HepG2 (cell line): ENCODE measurements around the gene GNG7. TPM values are rescaled to one million over a fixed set of nuclear protein-coding genes. Genes with fewer than 3 reads are reported as not detected.

ENCODE experiments used
- GLI4 ChIP-seq: sonication (generic); formaldehyde crosslinking; IDR thresholded peaks from 2 replicates; pipeline ENCODE4 v1.5.1; 2020; ENCODE audit warnings: missing genetic modification reagents, mild to moderate bottlenecking, moderate library complexity, borderline replicate concordance
- HDAC2 ChIP-seq: sonication (generic); formaldehyde crosslinking; IDR thresholded peaks from 2 replicates; pipeline ENCODE4 v1.4.0; 2020; ENCODE audit warnings: missing genetic modification reagents
- KIAA2018 ChIP-seq: sonication (generic); formaldehyde crosslinking; IDR thresholded peaks from 2 replicates; pipeline ENCODE4 v1.5.0; 2020; ENCODE audit warnings: mild to moderate bottlenecking, missing genetic modification reagents, borderline replicate concordance
- MEIS1 ChIP-seq: sonication (generic); formaldehyde crosslinking; IDR thresholded peaks from 2 replicates; pipeline ENCODE4 v1.9.0; 2021; ENCODE audit warnings: mild to moderate bottlenecking, missing genetic modification reagents, moderate library complexity, borderline replicate concordance
- MIER2 ChIP-seq: IDR thresholded peaks from 2 replicates; pipeline ENCODE4 v1.6.1; 2016; ENCODE audit warnings: missing biosample characterization, missing genetic modification reagents
- NFE2 ChIP-seq: sonication (generic); formaldehyde crosslinking; IDR thresholded peaks from 2 replicates; pipeline ENCODE4 v1.4.0; 2020; ENCODE audit warnings: missing genetic modification reagents
- PLRG1 ChIP-seq: fragments of 450-650 bp; conservative IDR thresholded peaks from 2 replicates; pipeline ENCODE4 v1.6.1; 2016
- THAP9 ChIP-seq: sonication (generic); formaldehyde crosslinking; IDR thresholded peaks from 2 replicates; pipeline ENCODE4; 2020; ENCODE audit warnings: missing genetic modification reagents, mild to moderate bottlenecking, borderline replicate concordance
- TP53 ChIP-seq: sonication (generic); formaldehyde crosslinking; conservative IDR thresholded peaks from 2 replicates; pipeline ENCODE4 v1.4.0; 2020; ENCODE audit warnings: missing genetic modification reagents
- ZBED4 ChIP-seq: sonication (generic); formaldehyde crosslinking; IDR thresholded peaks from 2 replicates; pipeline ENCODE4 v1.4.0; 2020; ENCODE audit warnings: missing genetic modification reagents, borderline replicate concordance
- ZNF570 ChIP-seq: sonication (generic); formaldehyde crosslinking; IDR thresholded peaks from 2 replicates; pipeline ENCODE4 v1.4.0; 2020; ENCODE audit warnings: mild to moderate bottlenecking, missing genetic modification reagents, borderline replicate concordance
- ZNF629 ChIP-seq: sonication (generic); formaldehyde crosslinking; conservative IDR thresholded peaks from 2 replicates; pipeline ENCODE4 v1.5.0; 2020; ENCODE audit warnings: missing genetic modification reagents
- ZNF75D ChIP-seq: sonication (generic); formaldehyde crosslinking; IDR thresholded peaks from 2 replicates; pipeline ENCODE4 v1.8.1; 2023; ENCODE audit warnings: missing genetic modification reagents, mild to moderate bottlenecking, borderline replicate concordance
- polyA plus RNA-seq, 8 experiments: library from polyadenylated mRNA; depleted of rRNA in 3 of 8; stranded (reverse) in 7 of 8; unstranded in 1 of 8; fragments of >200 nt; fragmentation: Illumina TruSeq in 4 of 8; extraction: Trizol in 4 of 8; gene quantifications; 2 replicates each; pipeline versions ENCODE4 v1.2.1 to v1.2.3, GENCODE V29; 2011 to 2016; ENCODE audit warnings: low read depth in 4 of 8, missing spikeins in 1 of 8, mixed read lengths in 1 of 8; ENCODE audit not compliant: insufficient read depth in 1 of 8
- total RNA-seq, 5 experiments: library from RNA; depleted of rRNA; stranded (reverse); fragments of >200 nt; fragmentation: Illumina TruSeq; extraction: Trizol; gene quantifications; 2 replicates each; pipeline ENCODE4 v1.2.3, GENCODE V29; 2016; ENCODE audit warnings: low read depth in 1 of 5

GNG7 gene
- total and polyA plus RNA-seq, 2 of the 13 experiments (the other 11 are each of a cell fraction or from before 2014, with no cell fraction given): 1.4 to 3.3 TPM

GRCh38 chr19:2648528-2648937 is 54.0 kb downstream of the GNG7 start (continued):
- TF ChIP-seq NFE2 (CRISPR knock-in tag) (no peak), HDAC2 (CRISPR knock-in tag) (peak; percentile 48; the same call in 1 of the 2 replicates), TP53 (no peak), GLI4 (CRISPR knock-in tag) (no peak), MEIS1 (CRISPR knock-in tag) (no peak), ZNF75D (CRISPR knock-in tag) (no peak), MIER2 (CRISPR knock-in tag) (0 out of 2 replicates have a peak, but pooled peaks have one; percentile 26), KIAA2018 (CRISPR knock-in tag) (no peak), THAP9 (CRISPR knock-in tag) (no peak), PLRG1 (no peak), ZNF629 (CRISPR knock-in tag) (no peak), ZBED4 (no peak), ZNF570 (no peak)
